Spleen (tissue), 11 donors: ENCODE results near the gene FSIP1. TPM values are rescaled to one million over a fixed set of nuclear protein-coding genes. Genes with fewer than 3 reads are reported as not detected.

ENCODE experiments used
- DNase-seq: peaks from one replicate; pipeline ENCODE4 v3.0.0-alpha.2; 2020
- H3K27ac ChIP-seq, 8 donors: fragments of 200-600 bp; sonication (generic) in 7 of 8; 1 replicate in 4 of 8; 2 replicates in 4 of 8; pipeline versions ENCODE4 v1.5.0 to v1.8.0; 2016 to 2021; ENCODE audit warnings: inconsistent platforms in 4 of 8, mild to moderate bottlenecking in 4 of 8, moderate library complexity in 1 of 8
- H3K27me3 ChIP-seq, 7 donors: fragments of 200-600 bp; sonication (generic) in 6 of 7; replicated peaks in 1 of 7; 1 replicate in 4 of 7; 2 replicates in 3 of 7; pipeline versions ENCODE4 v1.5.0 to v1.8.0; 2016 to 2021; ENCODE audit warnings: inconsistent platforms in 3 of 7, mild to moderate bottlenecking in 1 of 7
- H3K36me3 ChIP-seq, 6 donors: fragments of 200-600 bp; sonication (generic) in 5 of 6; 1 replicate in 4 of 6; 2 replicates in 2 of 6; pipeline versions ENCODE4 v1.5.0 to v1.8.0; 2016 to 2021; ENCODE audit warnings: inconsistent platforms in 2 of 6
- H3K4me1 ChIP-seq, 6 donors: fragments of 200-600 bp; sonication (generic) in 5 of 6; 1 replicate in 3 of 6; 2 replicates in 3 of 6; pipeline versions ENCODE4 v1.5.0 to v1.8.0; 2016 to 2021; ENCODE audit warnings: inconsistent platforms in 3 of 6
- H3K4me3 ChIP-seq, 8 donors: fragments of 200-600 bp; sonication (generic) in 7 of 8; 1 replicate in 4 of 8; 2 replicates in 4 of 8; pipeline versions ENCODE4 v1.5.0 to v1.8.0; 2016 to 2021; ENCODE audit warnings: inconsistent platforms in 4 of 8, mild to moderate bottlenecking in 4 of 8, moderate library complexity in 2 of 8
- H3K9me3 ChIP-seq, 8 donors: fragments of 200-600 bp; sonication (generic) in 7 of 8; 1 replicate in 4 of 8; 2 replicates in 4 of 8; pipeline versions ENCODE4 v1.5.0 to v1.8.0; 2016 to 2021; ENCODE audit warnings: inconsistent platforms in 4 of 8
- CTCF ChIP-seq, 11 experiments: fragments of 200-600 bp in 7 of 11; fragments of 450-650 bp in 4 of 11; sonication (generic) in 4 of 11; IDR thresholded peaks in 8 of 11; conservative IDR thresholded peaks in 3 of 11; 1 replicate in 7 of 11; 2 replicates in 4 of 11; pipeline versions ENCODE4 v1.4.0 to v1.8.0; 2016 to 2021; ENCODE audit warnings: antibody characterized with exemption in 11 of 11, inconsistent platforms in 4 of 11, mild to moderate bottlenecking in 1 of 11
- POLR2A ChIP-seq, 3 donors: fragments of 450-650 bp; IDR thresholded peaks; one replicate each; pipeline ENCODE4 v1.5.1; 2017; ENCODE audit warnings: antibody characterized with exemption in 3 of 3, mild to moderate bottlenecking in 1 of 3
- POLR2AphosphoS5 ChIP-seq, 3 donors: sonication (generic); formaldehyde crosslinking; IDR thresholded peaks; one replicate each; pipeline ENCODE4 v1.5.1; 2017; ENCODE audit warnings: antibody characterized with exemption in 3 of 3
- WGBS, 5 donors: extraction: QIAGEN DNeasy Blood & Tissue Kit in 3 of 5; methylation state at CpG; one replicate each; pipeline versions ENCODE4 v1.1.5 to v1.1.7; 2013 to 2018; 5-methylcytosine and 5-hydroxymethylcytosine counted together
- intact Hi-C: fragments of 100-400 bp; cut with DNase I; formaldehyde crosslinking; loops from one replicate; pipeline ENCODE4 v1.15.0; 2023; ENCODE audit warnings: low total_unique reads
- polyA plus RNA-seq, 3 donors: library from polyadenylated mRNA; stranded (reverse); fragments of 200-250 nt; gene quantifications; one replicate each; pipeline ENCODE4 v1.2.1, GENCODE V29; 2013
- total RNA-seq, 7 donors: library from RNA; depleted of rRNA in 3 of 7; stranded (reverse); fragments of >200 nt in 3 of 7; fragmentation: NEBNext Ultra II Directional in 4 of 7; extraction: Animal tissue kit (Norgen Biotek cat#: 25700) in 4 of 7; gene quantifications; one replicate each; pipeline versions ENCODE4 v1.1.0 to v1.2.1, GENCODE V29; 2016 to 2021
- donor health status: healthy with polysubstance abuse.
- donor health status: DM: no; HTN: no; CAD: no; lungs with moderate emphysema.
- donor health status: DM: no; HTN: no; CAD: no.
- donor health status: Bipolar disorder and iron deficiency.
- donor health status: healthy.
- donor health status: DM: no; HTN: no; CAD: no.
- donor health status: DM: yes; HTN: yes; CAD: no.

FSIP1 gene
- total and polyA plus RNA-seq, 10 donors, result 0.09 to 2.3 (median 0.45) TPM

DNA sequence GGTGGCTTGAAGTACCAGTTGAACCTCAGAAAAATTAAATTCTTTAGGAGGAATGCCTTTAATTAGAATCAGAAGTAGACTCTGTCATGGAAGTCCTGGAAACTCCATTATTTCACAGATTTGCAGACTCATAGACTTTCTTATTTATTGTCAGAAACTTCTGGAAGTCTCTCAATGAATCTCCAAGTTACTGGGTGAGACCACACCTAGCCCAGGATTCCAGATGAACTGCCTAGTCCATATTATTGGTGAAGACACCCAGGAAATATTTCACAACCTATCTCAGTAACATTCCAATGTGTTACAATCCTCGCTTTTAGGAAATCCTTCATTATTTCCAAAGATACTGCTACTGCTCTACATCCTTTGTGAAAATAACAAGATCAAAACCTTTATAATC lies 208.2 kb downstream of the FSIP1 start:
- H3K4me1 ChIP-seq, result peaks cover 0 to 15% (median 2%) of the 10 kb centered on the region in 6 donors
- TF ChIP-seq POLR2A (IDR thresholded peaks at IDR 0.05) (no peak), POLR2AphosphoS5 (IDR thresholded peaks at IDR 0.05) (no peak), CTCF (IDR thresholded peaks at IDR 0.05 in 8 of 11, conservative IDR thresholded peaks at IDR 0.05 in 3 of 11) (no peak)
- H3K36me3 ChIP-seq, result no peaks in the 10 kb centered on the region
- H3K9me3 ChIP-seq, result no peaks in the 10 kb centered on the region
- intact Hi-C loops, result loop anchor here (10.0 kb wide), 1 partner anchor 760 kb away; no protein-coding TSS in a partner anchor
- DNase-seq, result no peak
- H3K27ac ChIP-seq, result no peak overlapping the region
- 75 to 91% (median 80%) methylated on average over 1 of the region's 1 CpG for WGBS, 5 donors
- no peak overlapping the region for H3K4me3 ChIP-seq
- H3K27me3 ChIP-seq, result peaks cover 0 to 56% (median 0%) of the 10 kb centered on the region in 7 donors

GRCh38 chr15:39573844-39574243 lies 208.8 kb downstream of the FSIP1 start:
- Histone ChIP-seq H3K4me1 (peaks cover 0 to 9% (median 0%) of the 10 kb centered on the region in 6 donors), H3K27ac (no peak overlapping the region), H3K36me3 (no peaks in the 10 kb centered on the region), H3K4me3 (no peak overlapping the region), H3K9me3 (no peaks in the 10 kb centered on the region), H3K27me3 (peaks cover 0 to 51% (median 0%) of the 10 kb centered on the region in 7 donors)
- 59 to 70% (median 63%) methylated on average over 4 of the region's 4 CpGs for WGBS, 5 donors
- intact Hi-C loops, result loop anchor here (10.0 kb wide), 1 partner anchor 759 kb away; no protein-coding TSS in a partner anchor
- TF ChIP-seq POLR2AphosphoS5 (IDR thresholded peaks at IDR 0.05) (no peak), POLR2A (IDR thresholded peaks at IDR 0.05) (no peak), CTCF (IDR thresholded peaks at IDR 0.05 in 8 of 11, conservative IDR thresholded peaks at IDR 0.05 in 3 of 11) (no peak)
- DNase-seq, result no peak

DNA sequence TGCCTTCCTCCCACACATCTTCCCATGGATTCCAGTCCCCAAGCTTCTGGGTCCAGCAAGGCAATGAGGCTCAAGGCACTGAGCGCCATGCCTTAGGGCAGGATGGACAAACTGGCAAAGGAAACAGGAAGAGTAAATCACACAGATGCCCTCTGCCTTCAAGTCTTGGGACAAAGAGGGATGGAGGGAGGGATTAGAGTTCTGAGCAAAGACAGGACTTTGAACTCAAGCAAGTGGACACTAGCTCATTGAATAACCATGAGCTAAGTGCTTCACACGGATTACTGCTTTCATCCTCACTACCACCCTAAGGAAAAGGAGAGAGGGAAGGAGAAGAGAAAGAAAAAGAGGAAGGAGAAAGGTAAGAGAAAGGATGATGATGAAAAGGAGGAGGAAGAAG lies 209.4 kb downstream of the FSIP1 start:
- no peak for TF ChIP-seq POLR2AphosphoS5 (IDR thresholded peaks at IDR 0.05)
- no peak for TF ChIP-seq POLR2A (IDR thresholded peaks at IDR 0.05)
- TF ChIP-seq CTCF (IDR thresholded peaks at IDR 0.05 in 8 of 11, conservative IDR thresholded peaks at IDR 0.05 in 3 of 11), result no peak
- Histone ChIP-seq H3K4me1 (peaks cover 0 to 6% (median 0%) of the 10 kb centered on the region in 6 donors), H3K9me3 (no peaks in the 10 kb centered on the region), H3K36me3 (no peaks in the 10 kb centered on the region), H3K4me3 (no peak overlapping the region), H3K27ac (no peak overlapping the region), H3K27me3 (peaks cover 0 to 46% (median 0%) of the 10 kb centered on the region in 7 donors)
- intact Hi-C loops, result loop anchor here (10.0 kb wide), 1 partner anchor 758 kb away; no protein-coding TSS in a partner anchor
- WGBS, 5 donors, result 81 to 96% (median 93%) methylated on average over 2 of the region's 2 CpGs
- no peak for DNase-seq

DNA sequence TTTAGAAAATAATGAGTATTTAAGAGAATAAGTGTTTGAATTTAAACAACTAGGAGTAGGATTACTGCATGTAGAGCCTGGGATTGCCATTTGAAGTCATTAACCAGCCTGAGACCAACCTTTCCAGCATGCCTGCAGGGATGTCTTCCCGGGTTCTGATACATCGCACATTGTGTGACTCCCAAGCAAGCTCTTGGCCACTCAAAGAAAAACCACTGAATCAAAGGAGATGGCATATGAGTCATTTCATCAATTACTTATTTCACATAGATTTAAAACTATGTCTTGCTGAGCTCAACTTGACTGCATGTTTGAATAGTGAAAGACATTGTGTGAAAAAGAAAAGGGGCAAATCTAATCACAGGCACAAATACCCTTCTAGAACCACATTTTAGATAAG lies 216.8 kb downstream of the FSIP1 start:
- 88 to 100% (median 97%) methylated on average over 2 of the region's 2 CpGs for WGBS, 5 donors
- Histone ChIP-seq H3K9me3 (no peaks in the 10 kb centered on the region), H3K27ac (no peak overlapping the region), H3K36me3 (no peaks in the 10 kb centered on the region), H3K4me1 (no peaks in the 10 kb centered on the region), H3K27me3 (no peaks in the 10 kb centered on the region), H3K4me3 (no peak overlapping the region)
- no peak for TF ChIP-seq POLR2A (IDR thresholded peaks at IDR 0.05)
- TF ChIP-seq CTCF (IDR thresholded peaks at IDR 0.05 in 8 of 11, conservative IDR thresholded peaks at IDR 0.05 in 3 of 11), result no peak
- TF ChIP-seq POLR2AphosphoS5 (IDR thresholded peaks at IDR 0.05), result no peak
- no peak for DNase-seq
- intact Hi-C loops, result no loop called here
